ENCODE measurements around the gene TNNC2. TPM values are rescaled to one million over a fixed set of nuclear protein-coding genes. Genes with fewer than 3 reads are reported as not detected.
"Not testable (repeated sequence)": the region's sequence is repeated elsewhere in the genome, so short reads cannot be mapped to it uniquely, and the experiment has no call there.

TNNC2 gene
- total and polyA plus RNA-seq, 2 of the 8 experiments (the other 6 are each of a cell fraction or from before 2014, with no cell fraction given): 5.7 to 7.6 TPM

- H4K8ac ChIP-seq (ENCODE audit: extremely low read depth, insufficient read depth, low read length); H3K14ac ChIP-seq (ENCODE audit: insufficient read length); H2BK5ac ChIP-seq (ENCODE audit: low read depth, low read length); H3K23me2 ChIP-seq (ENCODE audit: low read depth, low read length); H2BK20ac ChIP-seq (ENCODE audit: low read length); H3K4ac ChIP-seq (replicated peaks; ENCODE audit: insufficient read length, low read depth, low read length); H4K91ac ChIP-seq (replicated peaks; ENCODE audit: insufficient read length, low read length); H3K23ac ChIP-seq (ENCODE audit: insufficient read length); H4K20me1 ChIP-seq (replicated peaks in 1 of 2; ENCODE audit: control insufficient read depth in 1 of 2, insufficient read depth in 2 of 2, low read length in 2 of 2); H3K27ac ChIP-seq (ENCODE audit: low read depth, low read length); H2BK15ac ChIP-seq (ENCODE audit: low read length); H3K4me3 ChIP-seq (ENCODE audit: extremely low read depth in 1 of 4, insufficient read depth in 2 of 4, low read depth in 3 of 4, low read length in 4 of 4); H3K79me2 ChIP-seq (ENCODE audit: control insufficient read depth in 1 of 2, insufficient read depth in 2 of 2, low read length in 2 of 2); H2BK12ac ChIP-seq (ENCODE audit: low read depth, low read length); H2AFZ ChIP-seq (ENCODE audit: low read length); H3K18ac ChIP-seq (ENCODE audit: extremely low read depth, low read length); H3K79me1 ChIP-seq (ENCODE audit: low read depth, low read length); H3K36me3 ChIP-seq (ENCODE audit: control insufficient read depth in 2 of 4, insufficient read depth in 4 of 4, low read length in 3 of 4); DNase-seq (ENCODE audit: low read depth in 1 of 2, low spot score in 2 of 2); FAIRE-seq; H2BK120ac ChIP-seq (replicated peaks; ENCODE audit: low read depth, low read length); H4K5ac ChIP-seq (ENCODE audit: insufficient read length, low read depth, low read length); H3K9me3 ChIP-seq (ENCODE audit: insufficient read depth in 2 of 2, low read depth in 1 of 2, low read length in 1 of 2); H2AK5ac ChIP-seq (ENCODE audit: low read depth, low read length); H3K9ac ChIP-seq (replicated peaks in 1 of 4; ENCODE audit: extremely low read depth in 1 of 4, low read depth in 3 of 4, low read length in 3 of 4); H3K4me2 ChIP-seq (ENCODE audit: insufficient read depth in 1 of 2, low read depth in 2 of 2, low read length in 2 of 2); H3K56ac ChIP-seq (replicated peaks; ENCODE audit: insufficient read length, low read depth, low read length); H3K27me3 ChIP-seq (replicated peaks in 1 of 4; ENCODE audit: control insufficient read depth in 3 of 4, extremely low read depth in 1 of 4, insufficient read depth in 3 of 4, low read length in 3 of 4): not testable (repeated sequence)
- WGBS, 2 experiments (ENCODE audit: extremely low coverage in 1 of 2, insufficient coverage in 1 of 2, insufficient read length in 1 of 2, insufficient replicate concordance in 2 of 2, low coverage in 1 of 2, low lambda C conversion rate in 2 of 2, missing lambda C conversion rate in 1 of 2): 81% methylated on average over 3 of the region's 4 CpGs; no CpG with 5 or more reads in 1 of the 2 experiments
- POLR2A ChIA-PET (ENCODE audit: partially characterized antibody): interaction anchor here (0.9 to 11.0 kb wide), 3 partner anchors 15 to 82 kb away, joined by 3 to 96 read pairs (median 4); partner anchors contain the start of genes PLTP and UBE2C
- peaks cover 0 to 17% (median 7%) of the 10 kb centered on the region in 4 experiments; a peak in 6 of 7 replicates for H3K4me1 ChIP-seq (replicated peaks in 1 of 4; ENCODE audit: control insufficient read depth in 3 of 4, insufficient read depth in 4 of 4, low read length in 3 of 4)
- CTCF ChIA-PET (ENCODE audit: partially characterized antibody): interaction anchor here (1.3 to 2.0 kb wide), 3 partner anchors 31 to 61 kb away, joined by 3 to 4 read pairs (median 4); partner anchors contain the start of genes DNTTIP1, NEURL2 and WFDC3
Observed at GRCh38 chr20:45829673-45830106, 2.6 kb upstream of the TNNC2 start.

Measured in H1 (cell line).